ENCODE results near the gene CARM1.
"Not testable (repeated sequence)": the region's sequence is repeated elsewhere in the genome, so short reads cannot be mapped to it uniquely, and the experiment has no call there.

The CARM1 gene

GRCh38 chr19:10870955-10871603 is at the start of gene CARM1:
CARM1 (plus strand) TSS chr19:10871553; CDS start chr19:10871703, 150 bp downstream.
- peak; percentile 99 for DNase-seq

GRCh38 chr19:10823690-10824089 is 47.7 kb upstream of the CARM1 start:
- DNase-seq: no peak

GRCh38 chr19:10826231-10826630 is 45.1 kb upstream of the CARM1 start:
- DNase-seq: no peak

GRCh38 chr19:10826846-10827245 is 44.5 kb upstream of the CARM1 start:
- DNase-seq: no peak

- DNase-seq: no peak
These were observed 42.2 kb upstream of the CARM1 start for GRCh38 chr19:10828981-10829821.

GRCh38 chr19:10829967-10830366 is 41.4 kb upstream of the CARM1 start:
- no peak for DNase-seq

- no peak for DNase-seq
These were observed 41.0 kb upstream of the CARM1 start for GRCh38 chr19:10830370-10830769.

- DNase-seq: no peak
These were observed 40.2 kb upstream of the CARM1 start for GRCh38 chr19:10830931-10831779.

GRCh38 chr19:10831987-10832938 is 39.1 kb upstream of the CARM1 start:
- DNase-seq: no peak

GRCh38 chr19:10832939-10833296 is 38.4 kb upstream of the CARM1 start:
- DNase-seq: no peak

GRCh38 chr19:10835089-10835753 is 36.1 kb upstream of the CARM1 start:
- DNase-seq: no peak

GRCh38 chr19:10835754-10836478 is 35.4 kb upstream of the CARM1 start, which contains the start of gene TMED1:
TMED1 (minus strand) TSS chr19:10836212; CDS start chr19:10836191, 21 bp downstream.
- peak; percentile 99 for DNase-seq

GRCh38 chr19:10836479-10837330 is 34.6 kb upstream of the CARM1 start:
- peak; percentile 86 for DNase-seq

- DNase-seq: not testable (repeated sequence)
These were observed 33.7 kb upstream of the CARM1 start for GRCh38 chr19:10837649-10838048.

GRCh38 chr19:10838377-10838776 is 33.0 kb upstream of the CARM1 start:
- no peak for DNase-seq

GRCh38 chr19:10839114-10840050 is 32.0 kb upstream of the CARM1 start:
- no peak for DNase-seq

- no peak for DNase-seq
These were observed 28.6 kb upstream of the CARM1 start for GRCh38 chr19:10842788-10843187.

GRCh38 chr19:10846500-10847202 is 24.7 kb upstream of the CARM1 start:
- no peak for DNase-seq
